Activated CD4-positive, alpha-beta T cell treated with anti-CD3 and anti-CD28 coated beads, Interleukin-2, amount 50 U/mL, for 4 hours (primary cell): ENCODE measurements around the gene OR5L2.
"Not testable (repeated sequence)": the region's sequence is repeated elsewhere in the genome, so short reads cannot be mapped to it uniquely, and the experiment has no call there.

Source experiments
- DNase-seq, 2 experiments: peaks; one replicate each; pipeline ENCODE4 v3.0.0-alpha.2; 2020

OR5L2 gene

GRCh38 chr11:55826919-55827318 lies at the start of gene OR5L2:
TSS of gene OR5L2 (plus strand) at chr11:55827219. CDS start at chr11:55827219, 0 bp downstream.
- no peak for DNase-seq

- DNase-seq, result no peak
Observed at GRCh38 chr11:55791606-55792005, 35.4 kb upstream of the OR5L2 start.

- no peak for DNase-seq
Observed at GRCh38 chr11:55793321-55793720, 33.7 kb upstream of the OR5L2 start.

- DNase-seq, result no peak
Observed at GRCh38 chr11:55795256-55795655, 31.8 kb upstream of the OR5L2 start, which contains the start of gene OR5D14. TSS of gene OR5D14 (plus strand) at chr11:55795556. CDS start at chr11:55795556, 0 bp downstream.

GRCh38 chr11:55806248-55806647 lies 20.8 kb upstream of the OR5L2 start:
- no peak for DNase-seq

GRCh38 chr11:55811067-55811466 lies 16.0 kb upstream of the OR5L2 start, which contains the start of gene OR5L1:
TSS of gene OR5L1 (plus strand) at chr11:55811367. CDS start at chr11:55811467, 100 bp downstream.
- no peak for DNase-seq

GRCh38 chr11:55819330-55819729 lies 7.7 kb upstream of the OR5L2 start, which contains the start of gene OR5D18:
TSS of gene OR5D18 (plus strand) at chr11:55819630. CDS start at chr11:55819630, 0 bp downstream.
- no peak for DNase-seq

GRCh38 chr11:55838452-55838851 lies 11.4 kb downstream of the OR5L2 start, which contains the start of gene OR5D16:
TSS of gene OR5D16 (plus strand) at chr11:55838752. CDS start at chr11:55838752, 0 bp downstream.
- DNase-seq, result no peak

GRCh38 chr11:55847453-55847852 lies 20.4 kb downstream of the OR5L2 start:
- no peak for DNase-seq

- no peak for DNase-seq
Observed at GRCh38 chr11:55849037-55849436, 22.0 kb downstream of the OR5L2 start.

GRCh38 chr11:55852141-55852540 lies 25.1 kb downstream of the OR5L2 start:
- DNase-seq, result no peak

- no peak for DNase-seq
Observed at GRCh38 chr11:55854704-55855103, 27.7 kb downstream of the OR5L2 start.

- not testable (repeated sequence) for DNase-seq
Observed at GRCh38 chr11:55867354-55867753, 40.3 kb downstream of the OR5L2 start.

- not testable (repeated sequence) for DNase-seq
Observed at GRCh38 chr11:55872731-55873130, 45.7 kb downstream of the OR5L2 start.

GRCh38 chr11:55873146-55873545 lies 46.1 kb downstream of the OR5L2 start:
- not testable (repeated sequence) for DNase-seq
